LoVo (cell line): ENCODE data around the gene KCNIP4.

Experiments used
- DNase-seq: peaks from one replicate; pipeline ENCODE4 v3.0.0-alpha.2; 2016; ENCODE audit warnings: low spot score

Gene KCNIP4

GRCh38 chr4:21688596-21689265 is 259.8 kb downstream of the KCNIP4 start:
- no peak for DNase-seq

- DNase-seq = no peak
These were observed 262.7 kb downstream of the KCNIP4 start for GRCh38 chr4:21685911-21686310.

GRCh38 chr4:21680326-21680898 is 268.2 kb downstream of the KCNIP4 start:
- DNase-seq = no peak

- no peak for DNase-seq
These were observed 269.9 kb downstream of the KCNIP4 start for GRCh38 chr4:21678711-21679110.

- no peak for DNase-seq
These were observed 271.4 kb downstream of the KCNIP4 start for GRCh38 chr4:21677173-21677572.

GRCh38 chr4:21664355-21664754 is 284.2 kb downstream of the KCNIP4 start:
- no peak for DNase-seq

- no peak for DNase-seq
These were observed 291.7 kb downstream of the KCNIP4 start for GRCh38 chr4:21656832-21657231.

GRCh38 chr4:21655031-21655430 is 293.5 kb downstream of the KCNIP4 start:
- DNase-seq = no peak

GRCh38 chr4:21652508-21653231 is 295.9 kb downstream of the KCNIP4 start:
- no peak for DNase-seq

- no peak for DNase-seq
These were observed 299.0 kb downstream of the KCNIP4 start for GRCh38 chr4:21649391-21650090.

GRCh38 chr4:21645776-21646175 is 302.8 kb downstream of the KCNIP4 start:
- no peak for DNase-seq

- no peak for DNase-seq
These were observed 306.9 kb downstream of the KCNIP4 start for GRCh38 chr4:21641696-21642095.

GRCh38 chr4:21638171-21638725 is 310.3 kb downstream of the KCNIP4 start:
- DNase-seq = no peak

GRCh38 chr4:21628916-21629610 is 319.5 kb downstream of the KCNIP4 start:
- DNase-seq = no peak

GRCh38 chr4:21628116-21628670 is 320.4 kb downstream of the KCNIP4 start:
- no peak for DNase-seq

- no peak for DNase-seq
These were observed 323.1 kb downstream of the KCNIP4 start for GRCh38 chr4:21625447-21625846.

- no peak for DNase-seq
These were observed 343.6 kb downstream of the KCNIP4 start for GRCh38 chr4:21605006-21605405.

- no peak for DNase-seq
These were observed 352.1 kb downstream of the KCNIP4 start for GRCh38 chr4:21596521-21596920.

GRCh38 chr4:21593671-21594001 is 354.9 kb downstream of the KCNIP4 start:
- no peak for DNase-seq

GRCh38 chr4:21592970-21593670 is 355.5 kb downstream of the KCNIP4 start:
- DNase-seq = no peak

- no peak for DNase-seq
These were observed 371.5 kb downstream of the KCNIP4 start for GRCh38 chr4:21577056-21577455.
